GM12878 (cell line): ENCODE results near the gene LIN54. TPM values are rescaled to one million over a fixed set of nuclear protein-coding genes. Genes with fewer than 3 reads are reported as not detected.

ENCODE experiments used
- ATAC-seq: fragments of 200-7000 bp; cut with Tn5 transposase; 3 replicates; pipeline ENCODE4 v1.9.1; 2020; ENCODE audit warnings: mild to moderate bottlenecking, moderate library complexity
- BruUV-seq: library from RNA; stranded (reverse); fragments of 400-500 nt; replicated peaks from 2 replicates; lab custom pipeline; 2021; lab: Mats Ljungman, UMichigan
- CTCF ChIA-PET: fragments of 300-600 bp; sonication (Branson Sonifier 250); formaldehyde crosslinking; extraction: SDS; loops from one replicate; lab custom pipeline; 2021; ENCODE audit warnings: inconsistent platforms; lab: Yijun Ruan, JAX
- POLR2A ChIA-PET: fragments of 350-600 bp; formaldehyde crosslinking; extraction: SDS; loops from one replicate; lab custom pipeline; 2021; ENCODE audit warnings: inconsistent platforms; lab: Charles Lee
- RAD21 ChIA-PET: fragments of 300-600 bp; sonication (Branson Sonifier 250); formaldehyde crosslinking; loops from one replicate; lab custom pipeline; 2023; ENCODE audit warnings: antibody characterized with exemption; ENCODE audit not compliant: unreplicated experiment; lab: Charles Lee
- SMC1A ChIA-PET: fragments of 300-600 bp; sonication (Branson Sonifier 250); formaldehyde crosslinking; loops from one replicate; lab custom pipeline; 2023; ENCODE audit not compliant: unreplicated experiment, uncharacterized antibody; lab: Charles Lee
- DNase-seq: peaks from one replicate; pipeline ENCODE4 v3.0.0-alpha.2; 2011; ENCODE audit warnings: low read depth, low spot score
- FAIRE-seq: peaks from 3 replicates; lab custom pipeline; 2011; peaks lifted over from hg19 to GRCh38; lab: Jason Lieb, UNC
- H2AFZ ChIP-seq: 2 replicates; pipeline ENCODE4 v1.6.0; 2011; ENCODE audit warnings: low read depth, low read length, control low read depth; ENCODE audit not compliant: control insufficient read depth
- H3K27ac ChIP-seq: 2 replicates; pipeline ENCODE4 v1.5.1; 2011; ENCODE audit warnings: control low read depth; ENCODE audit not compliant: control insufficient read depth, insufficient read depth
- H3K27me3 ChIP-seq, 2 experiments: replicated peaks in 1 of 2; 2 replicates each; pipeline versions ENCODE4 v1.6.0 to v1.6.1; 2011; ENCODE audit warnings: low read length in 1 of 2; ENCODE audit not compliant: control insufficient read depth in 2 of 2, insufficient read depth in 2 of 2
- H3K36me3 ChIP-seq, 2 experiments: 2 replicates each; pipeline ENCODE4 v1.5.1; 2011; ENCODE audit warnings: low read length in 1 of 2; ENCODE audit not compliant: control insufficient read depth in 2 of 2, insufficient read depth in 2 of 2
- H3K4me1 ChIP-seq: 2 replicates; pipeline ENCODE4 v1.6.1; 2011; ENCODE audit warnings: mild to moderate bottlenecking, low read length, moderate library complexity, mixed read lengths; ENCODE audit not compliant: control insufficient read depth, insufficient read depth
- H3K4me2 ChIP-seq: 2 replicates; pipeline ENCODE4 v1.6.0; 2011; ENCODE audit warnings: control low read depth; ENCODE audit not compliant: control insufficient read depth, insufficient read depth
- H3K4me3 ChIP-seq: fragments of 200-600 bp; sonication (generic); 2 replicates; pipeline ENCODE4 v1.5.1; 2016
- H3K79me2 ChIP-seq: 2 replicates; pipeline ENCODE4 v1.6.0; 2011; ENCODE audit warnings: low read length; ENCODE audit not compliant: control insufficient read depth, insufficient read depth
- H3K9ac ChIP-seq: 2 replicates; pipeline ENCODE4 v1.8.0; 2011; ENCODE audit warnings: low read length, control low read depth, mixed read lengths; ENCODE audit not compliant: control insufficient read depth, insufficient read depth
- H3K9me3 ChIP-seq: replicated peaks from 3 replicates; pipeline ENCODE4 v1.5.1; 2011; ENCODE audit warnings: mild to moderate bottlenecking, low read length; ENCODE audit not compliant: control insufficient read depth, insufficient read depth
- H4K20me1 ChIP-seq: 2 replicates; pipeline ENCODE4 v1.6.0; 2011; ENCODE audit not compliant: control insufficient read depth, insufficient read depth
- CHD1 ChIP-seq: IDR thresholded peaks from 2 replicates; pipeline ENCODE4 v1.6.1; 2012; ENCODE audit warnings: low read depth, low read length, improper control_type of control experiment
- NFYB ChIP-seq: IDR thresholded peaks from 2 replicates; pipeline ENCODE4 v1.6.1; 2011; ENCODE audit warnings: low read depth, mild to moderate bottlenecking, low read length, improper control_type of control experiment, moderate library complexity; ENCODE audit not compliant: insufficient read depth
- SIX5 ChIP-seq: IDR thresholded peaks from 2 replicates; pipeline ENCODE4 v1.6.1; 2011; ENCODE audit warnings: mild to moderate bottlenecking, low read depth, low read length, moderate library complexity; ENCODE audit not compliant: severe bottlenecking
- SUPT20H ChIP-seq: IDR thresholded peaks from 2 replicates; pipeline ENCODE4 v1.6.1; 2011; ENCODE audit warnings: low read depth, mild to moderate bottlenecking, low read length, moderate library complexity, borderline replicate concordance; ENCODE audit not compliant: control insufficient read depth
- WGBS: methylation state at CpG from one replicate; pipeline ENCODE4 v1.1.6; 2016; ENCODE audit warnings: low lambda C conversion rate; ENCODE audit not compliant: insufficient replicate concordance, insufficient coverage; ENCODE audit errors: missing lambda C conversion rate; 5-methylcytosine and 5-hydroxymethylcytosine counted together
- in situ Hi-C: fragments of 300-500 bp; cut with MboI; formaldehyde crosslinking; loops from 9 replicates; pipeline ENCODE4 v1.14.3; 2018; ENCODE audit warnings: mixed read lengths
- intact Hi-C: fragments of 100-400 bp; cut with micrococcal nuclease; formaldehyde crosslinking; loops from one replicate; pipeline ENCODE4 v1.14.2; 2022; ENCODE audit not compliant: unreplicated experiment
- polyA plus RNA-seq, 11 experiments: library from polyadenylated mRNA; depleted of rRNA in 4 of 11; unstranded in 6 of 11; stranded (reverse) in 5 of 11; fragments of >200 nt; fragmentation: Nextera tagmentation in 4 of 11; fragmentation: Illumina TruSeq in 1 of 11; extraction: Ambion mirVana in 4 of 11; extraction: Trizol in 1 of 11; gene quantifications; 1 replicate in 1 of 11; 2 replicates in 10 of 11; pipeline versions ENCODE4 v1.2.1 to v1.2.3, GENCODE V29; 2011 to 2016; ENCODE audit warnings: inconsistent platforms in 2 of 11, missing spikeins in 2 of 11, low read depth in 1 of 11
- total RNA-seq, 4 experiments: library from RNA; depleted of rRNA in 3 of 4; stranded (reverse); fragments of >200 nt in 3 of 4; fragmentation: Illumina TruSeq in 1 of 4; extraction: Trizol in 1 of 4; gene quantifications; 2 replicates each; pipeline versions ENCODE4 v1.2.1 to v1.2.3, GENCODE V29; 2013 to 2021
- TF ChIP-seq, protein P1 (sequence below): IDR thresholded peaks from 2 replicates; pipeline ENCODE4 v1.6.1; 2012; ENCODE audit warnings: mild to moderate bottlenecking, low read depth, low read length
- TF ChIP-seq, protein P2 (sequence below): IDR thresholded peaks from 2 replicates; pipeline ENCODE4 v1.6.1; 2011; ENCODE audit warnings: low read depth, mild to moderate bottlenecking, low read length, moderate library complexity, borderline replicate concordance; ENCODE audit errors: extremely low read depth
- TF ChIP-seq, protein P3 (sequence below): fragments of 450-650 bp; IDR thresholded peaks from 2 replicates; pipeline ENCODE4 v1.6.1; 2016; ENCODE audit warnings: mild to moderate bottlenecking

The LIN54 gene
- total and polyA plus RNA-seq, 10 of the 15 experiments (the other 5 are each of a cell fraction or from before 2014, with no cell fraction given): 1.5 to 20.4 (median 12.2) TPM

DNA sequence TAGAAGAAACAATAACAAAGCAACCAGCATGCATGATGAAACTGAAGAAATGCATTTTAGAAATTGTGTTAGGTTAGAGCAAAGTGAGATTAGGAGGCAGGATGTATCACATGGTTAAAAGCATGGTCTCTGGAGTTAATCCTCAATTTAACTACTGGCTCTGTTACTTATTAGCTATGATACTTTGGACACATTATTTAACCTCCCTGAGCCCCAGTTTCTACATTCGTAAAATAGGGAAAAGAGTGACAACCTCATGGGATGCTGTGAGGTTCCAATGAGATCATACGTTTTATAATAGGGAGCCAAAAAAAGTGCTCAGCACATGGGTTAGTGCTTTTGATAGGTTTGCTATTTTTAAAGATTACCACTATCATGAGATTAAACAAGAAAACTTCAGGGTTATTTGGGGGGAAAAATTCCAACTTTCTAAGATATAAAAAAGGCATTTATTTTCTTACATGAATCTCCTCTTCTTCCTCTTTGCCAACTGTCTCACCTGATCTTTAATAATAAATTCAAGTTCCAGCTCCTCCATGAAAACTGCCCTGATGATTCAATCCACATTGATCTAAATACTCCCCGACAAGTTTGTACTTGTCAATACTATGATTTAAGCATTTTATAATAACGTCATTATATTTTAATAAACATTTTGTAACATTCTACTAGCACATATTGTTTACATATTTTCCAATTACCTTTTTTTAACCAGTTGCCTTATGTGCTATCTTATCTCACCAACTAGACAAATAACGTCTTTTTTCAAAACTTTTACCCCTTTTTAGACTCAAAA is 124.3 kb downstream of the LIN54 start:
- no peaks in the 10 kb centered on the region for H3K9me3 ChIP-seq
- H3K36me3 ChIP-seq: no peaks in the 10 kb centered on the region; a peak in 2 of 4 replicates
- intact Hi-C loops (no loop called here), in situ Hi-C loops (no loop called here)
- peaks cover 86% of the 10 kb centered on the region for H3K79me2 ChIP-seq
- no peaks in the 10 kb centered on the region for H4K20me1 ChIP-seq
- no peak for ATAC-seq
- H3K27ac ChIP-seq: peak overlapping the region; percentile 10; the same call in 1 of the 2 replicates
- no peaks in the 10 kb centered on the region for H3K4me1 ChIP-seq
- no peaks in the 10 kb centered on the region for H3K27me3 ChIP-seq
- H3K4me3 ChIP-seq: peak overlapping the region; percentile 40; the same call in 1 of the 2 replicates
- FAIRE-seq: peak; percentile 13
- CTCF ChIA-PET: interaction anchor here (0.7 to 4.1 kb wide), 8 partner anchors 11 to 397 kb away, joined by 3 to 28 read pairs (median 4); partner anchors contain the start of gene THAP9
- SMC1A ChIA-PET: interaction anchor here (1.0 to 2.9 kb wide), 14 partner anchors 10 to 395 kb away, joined by 3 to 14 read pairs (median 4); partner anchors contain the start of genes COPS4 and LIN54
- 0 out of 2 replicates have a peak overlapping the region, but pooled peaks have one; percentile 17 for H3K4me2 ChIP-seq
- no peak overlapping the region; the same call in 1 of the 2 replicates for H3K9ac ChIP-seq
- RAD21 ChIA-PET: interaction anchor here (0.7 to 1.2 kb wide), 3 partner anchors 10 to 365 kb away, joined by 3 to 4 read pairs (median 3); no protein-coding TSS in a partner anchor
- TF ChIP-seq NFYB (0 out of 2 replicates have a peak, but pooled peaks have one; percentile 54), SIX5 (no peak)
- TF ChIP-seq, all 136 proteins: peak for 1
- H2AFZ ChIP-seq: no peak overlapping the region
- 93% methylated on average over 5 of the region's 5 CpGs for WGBS
- BruUV-seq: TSS peak; percentile 0
- DNase-seq: no peak
- POLR2A ChIA-PET: interaction anchor here (0.5 to 2.0 kb wide), 7 partner anchors 13 to 1856 kb away, joined by 3 to 6 read pairs (median 3); partner anchors contain the start of gene BMP3

DNA sequence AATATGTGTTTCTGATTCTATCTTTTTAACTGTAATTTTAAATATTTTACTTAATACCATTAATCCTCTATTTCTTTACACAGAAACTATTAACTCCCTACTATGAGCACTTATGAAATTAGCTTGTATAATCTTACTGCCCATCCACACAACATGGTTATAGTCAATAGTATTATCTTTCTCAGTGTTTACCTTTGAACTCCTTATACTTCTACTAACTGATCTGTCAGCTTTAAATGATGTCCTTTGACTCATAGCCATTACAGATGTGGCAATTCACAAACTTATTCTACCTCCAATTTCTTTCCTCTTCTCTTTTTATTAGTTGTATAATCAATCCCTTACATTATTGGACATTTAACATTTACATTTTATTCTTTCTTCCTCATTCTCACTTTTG is 125.2 kb downstream of the LIN54 start:
- in situ Hi-C loops: no loop called here
- Histone ChIP-seq H3K27ac (no peak overlapping the region), H3K9ac (no peak overlapping the region; the same call in 1 of the 2 replicates), H3K4me3 (peak overlapping the region; percentile 40; the same call in 1 of the 2 replicates), H3K27me3 (no peaks in the 10 kb centered on the region), H3K9me3 (no peaks in the 10 kb centered on the region), H3K4me2 (no peak overlapping the region), H3K79me2 (peaks cover 82% of the 10 kb centered on the region), H2AFZ (no peak overlapping the region), H3K36me3 (no peaks in the 10 kb centered on the region; a peak in 2 of 4 replicates), H3K4me1 (no peaks in the 10 kb centered on the region), H4K20me1 (no peaks in the 10 kb centered on the region)
- DNase-seq (no peak), FAIRE-seq (no peak), ATAC-seq (no peak)
- CTCF ChIA-PET: interaction anchor here (0.9 to 4.1 kb wide), 3 partner anchors 11 to 397 kb away, joined by 3 to 28 read pairs (median 4); partner anchors contain the start of gene THAP9
- POLR2A ChIA-PET: interaction anchor here (1.1 to 1.4 kb wide), 2 partner anchors 18 to 21 kb away, joined by 3 read pairs; no protein-coding TSS in a partner anchor
- no TSS peak for BruUV-seq
- intact Hi-C loops: no loop called here
- SMC1A ChIA-PET: interaction anchor here (0.7 to 2.9 kb wide), 9 partner anchors 9 to 396 kb away, joined by 3 to 14 read pairs (median 5); partner anchors contain the start of gene COPS4
- RAD21 ChIA-PET: interaction anchor here (1.0 kb wide), 1 partner anchor 150 kb away, joined by 3 read pairs; the partner anchor contains the start of gene COPS4
- TF ChIP-seq, protein P1, sequence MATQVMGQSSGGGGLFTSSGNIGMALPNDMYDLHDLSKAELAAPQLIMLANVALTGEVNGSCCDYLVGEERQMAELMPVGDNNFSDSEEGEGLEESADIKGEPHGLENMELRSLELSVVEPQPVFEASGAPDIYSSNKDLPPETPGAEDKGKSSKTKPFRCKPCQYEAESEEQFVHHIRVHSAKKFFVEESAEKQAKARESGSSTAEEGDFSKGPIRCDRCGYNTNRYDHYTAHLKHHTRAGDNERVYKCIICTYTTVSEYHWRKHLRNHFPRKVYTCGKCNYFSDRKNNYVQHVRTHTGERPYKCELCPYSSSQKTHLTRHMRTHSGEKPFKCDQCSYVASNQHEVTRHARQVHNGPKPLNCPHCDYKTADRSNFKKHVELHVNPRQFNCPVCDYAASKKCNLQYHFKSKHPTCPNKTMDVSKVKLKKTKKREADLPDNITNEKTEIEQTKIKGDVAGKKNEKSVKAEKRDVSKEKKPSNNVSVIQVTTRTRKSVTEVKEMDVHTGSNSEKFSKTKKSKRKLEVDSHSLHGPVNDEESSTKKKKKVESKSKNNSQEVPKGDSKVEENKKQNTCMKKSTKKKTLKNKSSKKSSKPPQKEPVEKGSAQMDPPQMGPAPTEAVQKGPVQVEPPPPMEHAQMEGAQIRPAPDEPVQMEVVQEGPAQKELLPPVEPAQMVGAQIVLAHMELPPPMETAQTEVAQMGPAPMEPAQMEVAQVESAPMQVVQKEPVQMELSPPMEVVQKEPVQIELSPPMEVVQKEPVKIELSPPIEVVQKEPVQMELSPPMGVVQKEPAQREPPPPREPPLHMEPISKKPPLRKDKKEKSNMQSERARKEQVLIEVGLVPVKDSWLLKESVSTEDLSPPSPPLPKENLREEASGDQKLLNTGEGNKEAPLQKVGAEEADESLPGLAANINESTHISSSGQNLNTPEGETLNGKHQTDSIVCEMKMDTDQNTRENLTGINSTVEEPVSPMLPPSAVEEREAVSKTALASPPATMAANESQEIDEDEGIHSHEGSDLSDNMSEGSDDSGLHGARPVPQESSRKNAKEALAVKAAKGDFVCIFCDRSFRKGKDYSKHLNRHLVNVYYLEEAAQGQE: no peak
- TF ChIP-seq CHD1: no peak
- TF ChIP-seq, protein P2, sequence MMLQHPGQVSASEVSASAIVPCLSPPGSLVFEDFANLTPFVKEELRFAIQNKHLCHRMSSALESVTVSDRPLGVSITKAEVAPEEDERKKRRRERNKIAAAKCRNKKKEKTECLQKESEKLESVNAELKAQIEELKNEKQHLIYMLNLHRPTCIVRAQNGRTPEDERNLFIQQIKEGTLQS: no peak
- TF ChIP-seq, protein P3, sequence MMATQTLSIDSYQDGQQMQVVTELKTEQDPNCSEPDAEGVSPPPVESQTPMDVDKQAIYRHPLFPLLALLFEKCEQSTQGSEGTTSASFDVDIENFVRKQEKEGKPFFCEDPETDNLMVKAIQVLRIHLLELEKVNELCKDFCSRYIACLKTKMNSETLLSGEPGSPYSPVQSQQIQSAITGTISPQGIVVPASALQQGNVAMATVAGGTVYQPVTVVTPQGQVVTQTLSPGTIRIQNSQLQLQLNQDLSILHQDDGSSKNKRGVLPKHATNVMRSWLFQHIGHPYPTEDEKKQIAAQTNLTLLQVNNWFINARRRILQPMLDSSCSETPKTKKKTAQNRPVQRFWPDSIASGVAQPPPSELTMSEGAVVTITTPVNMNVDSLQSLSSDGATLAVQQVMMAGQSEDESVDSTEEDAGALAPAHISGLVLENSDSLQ: no peak
- no peak for TF ChIP-seq SUPT20H
